Measurements from ENCODE around the gene FADS1. TPM values are rescaled to one million over a fixed set of nuclear protein-coding genes. Genes with fewer than 3 reads are reported as not detected.

The FADS1 gene
- total and polyA plus RNA-seq, 2 of the 8 experiments (the other 6 are each of a cell fraction or from before 2014, with no cell fraction given) = 115 to 141 TPM

DNA sequence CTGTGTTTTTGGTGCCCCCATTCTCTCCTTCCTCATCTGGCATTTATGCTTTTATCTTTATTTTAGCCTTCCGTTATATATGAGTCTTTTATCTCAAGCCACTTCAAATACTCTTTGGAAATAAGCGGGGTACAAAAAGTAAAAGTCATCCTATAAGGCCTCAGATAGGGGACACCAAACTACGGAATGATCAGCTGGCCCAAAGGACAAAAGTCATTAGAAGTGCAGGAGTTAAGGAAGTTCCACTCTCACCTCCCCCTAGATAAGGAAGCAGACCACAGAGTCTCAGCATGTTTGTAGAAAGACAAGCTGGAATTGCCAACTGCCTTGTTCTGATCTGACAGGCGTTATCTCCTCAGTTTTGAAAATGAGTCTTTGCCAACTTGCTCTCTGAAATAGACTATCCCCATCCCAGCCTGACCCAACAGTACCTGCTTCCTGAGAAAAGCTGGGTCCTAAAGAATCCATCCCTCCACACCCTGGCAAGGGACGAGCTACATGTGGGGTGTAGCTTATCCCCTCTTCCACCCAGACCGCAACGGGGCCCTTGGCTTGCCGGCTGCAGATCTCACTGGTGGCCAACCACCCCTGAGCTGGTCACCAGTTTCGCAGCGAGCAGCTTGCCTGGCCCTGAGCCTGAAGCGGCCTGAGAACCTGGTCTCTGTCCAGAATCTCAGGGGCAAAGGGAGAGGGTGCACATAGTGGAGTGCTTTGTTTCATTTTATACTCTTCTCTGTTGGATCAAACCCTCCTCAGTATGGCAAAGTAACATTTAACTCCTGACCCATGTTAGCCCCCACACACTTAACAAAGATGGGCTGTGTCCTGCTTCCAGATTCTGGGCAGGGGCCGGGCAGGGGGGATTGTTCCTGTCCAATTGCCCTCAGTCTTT lies 25.1 kb upstream of the FADS1 start:
- H2BK12ac ChIP-seq (ENCODE audit: low read depth, low read length) = no peak overlapping the region
- no peak overlapping the region for H2AFZ ChIP-seq (ENCODE audit: low read length)
- no peak overlapping the region for H3K4me3 ChIP-seq (ENCODE audit: extremely low read depth in 1 of 4, insufficient read depth in 2 of 4, low read depth in 3 of 4, low read length in 4 of 4)
- TF ChIP-seq YY1 (IDR thresholded peaks at IDR 0.05; ENCODE audit: low read depth, low read length) = no peak
- no peak for TF ChIP-seq JUND (IDR thresholded peaks at IDR 0.05; ENCODE audit: low read length)
- TF ChIP-seq BACH1 (IDR thresholded peaks at IDR 0.05; ENCODE audit: low read length) = no peak
- no peak for TF ChIP-seq KDM5A (IDR thresholded peaks at IDR 0.05; ENCODE audit: low read length)
- TF ChIP-seq NRF1 (IDR thresholded peaks at IDR 0.05; ENCODE audit: low read depth, low read length) = no peak
- TF ChIP-seq TCF12 (IDR thresholded peaks at IDR 0.05; ENCODE audit: low read depth, low read length) = no peak
- no peak for TF ChIP-seq SIN3A (conservative IDR thresholded peaks at IDR 0.05 in 1 of 2, IDR thresholded peaks at IDR 0.05 in 1 of 2; ENCODE audit: low read depth in 1 of 2, low read length in 2 of 2)
- TF ChIP-seq EP300 (IDR thresholded peaks at IDR 0.05; ENCODE audit: borderline replicate concordance in 1 of 2, low read depth in 2 of 2, low read length in 2 of 2) = no peak
- no peak for TF ChIP-seq CTBP2 (IDR thresholded peaks at IDR 0.05; ENCODE audit: borderline replicate concordance, insufficient read depth, insufficient read length, low read length)
- ChIA-PET POLR2A (ENCODE audit: partially characterized antibody) (interaction anchor here (1.0 to 3.0 kb wide), 5 partner anchors 12 to 50 kb away, joined by 3 to 16 read pairs (median 3); partner anchors contain the start of genes FADS2 and TMEM258), CTCF (ENCODE audit: partially characterized antibody) (interaction anchor here (0.7 to 1.2 kb wide), 3 partner anchors 8 to 42 kb away, joined by 3 to 4 read pairs (median 3); no protein-coding TSS in a partner anchor)
- H3K23ac ChIP-seq (ENCODE audit: insufficient read length) = no peak overlapping the region
- H2BK120ac ChIP-seq (replicated peaks; ENCODE audit: low read depth, low read length) = no peak overlapping the region
- no peak overlapping the region for H3K14ac ChIP-seq (ENCODE audit: insufficient read length)
- H3K27ac ChIP-seq (ENCODE audit: low read depth, low read length) = no peak overlapping the region
- H3K23me2 ChIP-seq (ENCODE audit: low read depth, low read length) = no peaks in the 10 kb centered on the region
- no peaks in the 10 kb centered on the region; a peak in 1 of 7 replicates for H3K4me1 ChIP-seq (replicated peaks in 1 of 4; ENCODE audit: control insufficient read depth in 3 of 4, insufficient read depth in 4 of 4, low read length in 3 of 4)
- no peak overlapping the region for H3K56ac ChIP-seq (replicated peaks; ENCODE audit: insufficient read length, low read depth, low read length)
- no peak overlapping the region for H4K91ac ChIP-seq (replicated peaks; ENCODE audit: insufficient read length, low read length)
- no peaks in the 10 kb centered on the region; a peak in 1 of 7 replicates for H3K27me3 ChIP-seq (replicated peaks in 1 of 4; ENCODE audit: control insufficient read depth in 3 of 4, extremely low read depth in 1 of 4, insufficient read depth in 3 of 4, low read length in 3 of 4)
- H4K20me1 ChIP-seq (replicated peaks in 1 of 2; ENCODE audit: control insufficient read depth in 1 of 2, insufficient read depth in 2 of 2, low read length in 2 of 2) = peaks cover 10 to 24% of the 10 kb centered on the region in 2 experiments
- no peak overlapping the region for H3K9ac ChIP-seq (replicated peaks in 1 of 4; ENCODE audit: extremely low read depth in 1 of 4, low read depth in 3 of 4, low read length in 3 of 4)
- no peak overlapping the region for H2BK5ac ChIP-seq (ENCODE audit: low read depth, low read length)
- no peak for FAIRE-seq
- H3K18ac ChIP-seq (ENCODE audit: extremely low read depth, low read length) = no peak overlapping the region
- peaks cover 32 to 93% (median 66%) of the 10 kb centered on the region in 4 experiments for H3K36me3 ChIP-seq (ENCODE audit: control insufficient read depth in 2 of 4, insufficient read depth in 4 of 4, low read length in 3 of 4)
- no peaks in the 10 kb centered on the region for H3K9me3 ChIP-seq (ENCODE audit: insufficient read depth in 2 of 2, low read depth in 1 of 2, low read length in 1 of 2)
- no peak overlapping the region for H4K5ac ChIP-seq (ENCODE audit: insufficient read length, low read depth, low read length)
- no peak overlapping the region for H2BK15ac ChIP-seq (ENCODE audit: low read length)
- no peak overlapping the region for H2BK20ac ChIP-seq (ENCODE audit: low read length)
- H2AK5ac ChIP-seq (ENCODE audit: low read depth, low read length) = no peak overlapping the region
- peaks cover 7% of the 10 kb centered on the region; the same call in 1 of the 2 replicates for H3K79me1 ChIP-seq (ENCODE audit: low read depth, low read length)
- no peak overlapping the region for H3K4me2 ChIP-seq (ENCODE audit: insufficient read depth in 1 of 2, low read depth in 2 of 2, low read length in 2 of 2)
- H3K79me2 ChIP-seq (ENCODE audit: control insufficient read depth in 1 of 2, insufficient read depth in 2 of 2, low read length in 2 of 2) = peaks cover 0 to 11% of the 10 kb centered on the region in 2 experiments; a peak in 2 of 4 replicates
- 92% methylated on average over 12 of the region's 12 CpGs; no CpG with 5 or more reads in 1 of the 2 experiments for WGBS, 2 experiments (ENCODE audit: extremely low coverage in 1 of 2, insufficient coverage in 1 of 2, insufficient read length in 1 of 2, insufficient replicate concordance in 2 of 2, low coverage in 1 of 2, low lambda C conversion rate in 2 of 2, missing lambda C conversion rate in 1 of 2)
- DNase-seq (ENCODE audit: low read depth in 1 of 2, low spot score in 2 of 2) = no peak
- no peak overlapping the region for H3K4ac ChIP-seq (replicated peaks; ENCODE audit: insufficient read length, low read depth, low read length)
- H4K8ac ChIP-seq (ENCODE audit: extremely low read depth, insufficient read depth, low read length) = no peak overlapping the region
